GM12872 (cell line): ENCODE measurements around the gene KIAA1210.

Experiments
- TF ChIP-seq, protein P1 (sequence below): IDR thresholded peaks from 3 replicates; pipeline ENCODE4 v1.5.1; 2011; ENCODE audit warnings: low read depth, mild to moderate bottlenecking, low read length, moderate library complexity; ENCODE audit not compliant: insufficient read depth

Gene KIAA1210

DNA sequence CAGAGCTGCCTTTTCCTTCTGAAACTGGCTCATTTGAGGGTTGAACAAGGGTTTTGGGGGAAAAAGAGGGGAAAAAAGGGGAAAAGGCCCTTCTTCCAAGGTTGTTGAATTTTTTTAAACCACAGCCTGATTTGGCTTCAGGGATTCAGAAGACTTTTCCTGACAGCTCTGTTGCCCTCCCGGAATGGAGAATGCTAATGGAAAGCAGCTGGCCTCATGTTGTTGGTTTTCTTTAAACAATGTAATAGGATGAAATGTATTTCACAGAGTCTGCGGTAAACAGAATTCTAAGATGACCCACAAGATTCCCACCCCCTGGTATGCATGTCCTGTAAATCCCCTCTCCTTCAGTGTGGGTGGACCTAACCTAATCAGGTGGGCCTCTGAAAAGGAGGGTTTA, 3.3 kb upstream of the KIAA1210 start:
- TF ChIP-seq, protein P1, sequence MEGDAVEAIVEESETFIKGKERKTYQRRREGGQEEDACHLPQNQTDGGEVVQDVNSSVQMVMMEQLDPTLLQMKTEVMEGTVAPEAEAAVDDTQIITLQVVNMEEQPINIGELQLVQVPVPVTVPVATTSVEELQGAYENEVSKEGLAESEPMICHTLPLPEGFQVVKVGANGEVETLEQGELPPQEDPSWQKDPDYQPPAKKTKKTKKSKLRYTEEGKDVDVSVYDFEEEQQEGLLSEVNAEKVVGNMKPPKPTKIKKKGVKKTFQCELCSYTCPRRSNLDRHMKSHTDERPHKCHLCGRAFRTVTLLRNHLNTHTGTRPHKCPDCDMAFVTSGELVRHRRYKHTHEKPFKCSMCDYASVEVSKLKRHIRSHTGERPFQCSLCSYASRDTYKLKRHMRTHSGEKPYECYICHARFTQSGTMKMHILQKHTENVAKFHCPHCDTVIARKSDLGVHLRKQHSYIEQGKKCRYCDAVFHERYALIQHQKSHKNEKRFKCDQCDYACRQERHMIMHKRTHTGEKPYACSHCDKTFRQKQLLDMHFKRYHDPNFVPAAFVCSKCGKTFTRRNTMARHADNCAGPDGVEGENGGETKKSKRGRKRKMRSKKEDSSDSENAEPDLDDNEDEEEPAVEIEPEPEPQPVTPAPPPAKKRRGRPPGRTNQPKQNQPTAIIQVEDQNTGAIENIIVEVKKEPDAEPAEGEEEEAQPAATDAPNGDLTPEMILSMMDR: no peak

DNA sequence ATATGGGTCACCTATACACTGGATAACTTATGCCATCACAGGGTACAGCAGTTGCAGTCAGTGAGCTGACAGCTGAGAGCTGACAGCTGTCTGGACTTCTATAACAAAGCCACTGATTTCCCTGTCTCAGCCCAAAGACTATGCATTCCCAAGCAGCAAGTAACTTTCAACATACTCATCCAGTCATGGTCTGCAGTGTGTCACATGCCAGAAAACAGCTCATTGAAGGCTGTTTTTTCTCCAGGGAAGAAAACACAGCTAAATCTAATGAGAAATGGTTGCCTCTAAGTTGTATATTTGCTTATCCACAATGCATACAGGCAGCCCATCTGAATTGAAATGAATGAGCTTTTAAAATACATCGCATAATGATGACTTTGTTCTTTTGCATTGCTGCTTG, 6.3 kb downstream of the KIAA1210 start:
- TF ChIP-seq, protein P1: no peak

DNA sequence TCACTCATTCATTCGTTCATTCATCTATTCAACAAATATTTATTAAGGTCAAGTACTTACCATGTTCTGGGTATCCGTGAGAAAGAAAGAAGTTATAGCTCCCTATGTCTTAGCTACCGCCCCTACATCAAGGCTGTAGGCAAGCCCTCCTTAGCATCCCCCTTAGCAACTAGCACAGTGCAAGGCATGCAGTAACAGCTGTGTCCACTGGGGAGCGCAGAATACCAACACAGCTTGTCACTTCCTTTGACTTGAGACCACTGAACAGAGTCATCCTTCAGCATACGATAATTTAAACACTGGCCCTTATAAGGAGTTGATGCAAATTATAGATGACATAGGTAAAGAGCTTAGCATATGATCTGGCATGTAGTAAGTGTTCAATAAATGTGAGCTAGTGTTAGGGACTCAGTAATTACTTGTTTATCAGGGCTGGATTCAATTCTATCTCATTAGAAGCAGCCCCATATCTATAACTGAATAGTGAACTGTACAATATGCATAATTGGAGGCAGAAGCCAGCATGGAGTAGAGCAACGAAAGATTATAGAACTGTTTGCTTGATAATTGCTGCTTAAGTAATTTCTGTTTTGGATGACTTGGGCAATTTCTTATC, 8.7 kb downstream of the KIAA1210 start:
- TF ChIP-seq, protein P1: peak; percentile 84

DNA sequence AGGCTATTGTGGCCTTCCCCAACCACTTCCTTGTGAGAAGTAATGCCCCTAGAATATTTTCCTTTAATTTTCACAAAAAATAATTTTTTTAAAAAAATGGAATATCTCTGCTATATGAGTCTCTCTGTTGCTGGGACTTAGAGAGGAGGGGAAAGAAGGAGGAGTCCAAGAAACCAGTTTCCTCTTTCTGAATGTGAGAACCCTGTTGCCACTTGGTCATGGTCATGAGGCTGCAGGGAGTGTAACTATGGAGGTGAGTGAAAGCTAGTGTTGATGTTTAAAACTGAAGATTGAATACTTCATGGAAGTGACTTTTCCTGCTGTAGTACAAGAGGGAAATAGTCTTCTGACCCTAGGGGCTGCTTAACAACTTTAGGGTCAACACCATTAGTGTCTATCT, 20.4 kb downstream of the KIAA1210 start:
- TF ChIP-seq, protein P1: no peak

DNA sequence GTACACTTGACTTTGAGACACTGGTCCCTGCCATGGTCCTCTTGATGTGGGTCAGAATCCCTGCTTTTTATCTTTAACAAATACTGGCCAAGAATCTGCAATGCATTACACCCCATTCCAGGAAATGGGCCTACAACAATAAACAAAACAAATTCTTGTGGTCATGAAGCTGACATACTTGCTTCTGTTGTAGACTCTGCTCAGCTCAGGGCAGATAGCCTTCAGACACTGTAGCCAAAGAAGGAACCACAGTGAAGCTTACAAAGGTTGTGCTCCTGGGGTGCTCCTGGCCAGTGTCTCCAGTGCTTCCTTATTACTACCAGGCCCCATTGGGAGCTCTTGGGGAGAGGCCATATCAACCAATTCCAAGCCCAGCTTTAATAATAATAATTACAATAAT, 21.8 kb downstream of the KIAA1210 start:
- TF ChIP-seq, protein P1: no peak

DNA sequence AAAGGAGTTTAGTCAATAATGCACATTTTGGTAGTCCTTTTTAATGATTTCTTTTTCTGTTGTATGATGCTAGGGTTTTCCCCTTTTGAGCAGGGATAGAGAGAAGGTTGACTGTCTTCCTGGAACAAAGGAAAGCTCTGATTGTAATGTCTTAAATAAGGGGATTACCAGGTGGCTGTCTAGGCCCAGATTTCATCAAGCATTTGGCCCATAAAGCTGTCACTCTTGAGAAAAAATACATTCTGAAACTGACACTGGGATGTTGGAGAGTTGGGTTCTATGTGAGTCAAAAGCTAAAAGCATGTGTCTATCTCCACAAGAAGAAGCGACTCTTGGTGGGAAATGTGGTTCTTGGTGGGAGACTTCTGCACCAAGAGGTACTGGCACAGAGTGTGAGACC, 26.4 kb downstream of the KIAA1210 start:
- TF ChIP-seq, protein P1: no peak

DNA sequence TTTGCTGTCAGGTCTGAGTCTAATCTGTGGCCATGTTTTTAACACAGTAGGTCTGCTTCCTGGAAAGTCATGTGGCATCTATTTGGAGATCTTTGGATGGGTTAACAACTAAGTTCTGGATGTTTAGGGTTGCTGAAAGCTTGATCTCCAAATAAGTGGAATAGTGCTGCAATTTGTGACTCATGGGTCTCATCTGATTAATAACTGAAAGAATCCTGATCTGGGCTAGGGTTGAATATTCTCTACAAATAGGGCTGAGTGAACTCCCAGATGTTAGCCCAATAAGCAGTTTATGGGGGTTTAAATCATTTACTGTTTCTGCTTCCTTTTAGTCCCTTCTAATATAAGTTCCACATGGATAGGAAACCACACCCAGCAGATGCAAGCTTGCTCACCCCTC, 31.7 kb downstream of the KIAA1210 start:
- TF ChIP-seq, protein P1: no peak
